ENCODE results near the gene FLT3. TPM values are rescaled to one million over a fixed set of nuclear protein-coding genes. Genes with fewer than 3 reads are reported as not detected.
A peak's percentile ranks its signal among the peaks of the same experiment; 100 is the strongest.

Gene FLT3
- polyA plus RNA-seq, 1 of the 3 experiments (the other 2 are of a cell fraction), result not detected

DNA sequence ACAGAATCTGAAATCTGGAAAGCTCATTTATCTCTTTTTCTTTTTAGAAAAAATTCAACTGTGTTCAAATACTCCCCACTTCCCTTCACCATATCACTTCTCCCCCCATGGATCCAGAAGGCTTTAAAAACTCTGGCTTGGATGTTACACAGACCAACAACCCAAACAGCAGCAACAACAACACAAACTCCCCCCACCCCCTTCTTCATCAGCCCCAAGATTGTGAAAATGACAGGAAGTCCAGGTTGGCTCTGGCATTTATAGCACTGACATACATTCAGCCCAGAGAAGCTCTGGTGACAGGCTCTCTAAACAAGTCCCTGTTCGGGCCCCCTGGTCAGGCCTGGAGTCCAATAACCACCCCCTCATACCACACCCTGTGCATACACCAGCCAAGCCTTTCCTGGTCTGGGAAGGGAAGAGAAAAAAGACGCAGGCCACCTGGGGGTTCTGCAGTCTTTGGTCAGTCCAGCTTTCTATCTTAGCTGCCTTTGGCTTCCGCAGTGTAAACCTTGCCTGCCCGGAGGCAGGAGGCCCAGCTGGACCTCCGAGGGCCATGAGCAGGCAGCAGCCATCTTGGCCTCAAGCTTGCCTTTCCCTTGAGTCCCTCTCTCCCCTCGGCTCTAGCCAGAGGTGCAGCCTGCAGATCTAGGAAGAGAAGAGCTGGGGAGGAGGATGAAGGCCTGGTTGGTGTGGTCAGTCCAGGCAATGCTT, 138.1 kb downstream of the FLT3 start (continued):
- TF ChIP-seq, protein P1, sequence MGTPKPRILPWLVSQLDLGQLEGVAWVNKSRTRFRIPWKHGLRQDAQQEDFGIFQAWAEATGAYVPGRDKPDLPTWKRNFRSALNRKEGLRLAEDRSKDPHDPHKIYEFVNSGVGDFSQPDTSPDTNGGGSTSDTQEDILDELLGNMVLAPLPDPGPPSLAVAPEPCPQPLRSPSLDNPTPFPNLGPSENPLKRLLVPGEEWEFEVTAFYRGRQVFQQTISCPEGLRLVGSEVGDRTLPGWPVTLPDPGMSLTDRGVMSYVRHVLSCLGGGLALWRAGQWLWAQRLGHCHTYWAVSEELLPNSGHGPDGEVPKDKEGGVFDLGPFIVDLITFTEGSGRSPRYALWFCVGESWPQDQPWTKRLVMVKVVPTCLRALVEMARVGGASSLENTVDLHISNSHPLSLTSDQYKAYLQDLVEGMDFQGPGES (IDR thresholded peaks at IDR 0.05; ENCODE audit: low read depth, low read length), result no peak

DNA sequence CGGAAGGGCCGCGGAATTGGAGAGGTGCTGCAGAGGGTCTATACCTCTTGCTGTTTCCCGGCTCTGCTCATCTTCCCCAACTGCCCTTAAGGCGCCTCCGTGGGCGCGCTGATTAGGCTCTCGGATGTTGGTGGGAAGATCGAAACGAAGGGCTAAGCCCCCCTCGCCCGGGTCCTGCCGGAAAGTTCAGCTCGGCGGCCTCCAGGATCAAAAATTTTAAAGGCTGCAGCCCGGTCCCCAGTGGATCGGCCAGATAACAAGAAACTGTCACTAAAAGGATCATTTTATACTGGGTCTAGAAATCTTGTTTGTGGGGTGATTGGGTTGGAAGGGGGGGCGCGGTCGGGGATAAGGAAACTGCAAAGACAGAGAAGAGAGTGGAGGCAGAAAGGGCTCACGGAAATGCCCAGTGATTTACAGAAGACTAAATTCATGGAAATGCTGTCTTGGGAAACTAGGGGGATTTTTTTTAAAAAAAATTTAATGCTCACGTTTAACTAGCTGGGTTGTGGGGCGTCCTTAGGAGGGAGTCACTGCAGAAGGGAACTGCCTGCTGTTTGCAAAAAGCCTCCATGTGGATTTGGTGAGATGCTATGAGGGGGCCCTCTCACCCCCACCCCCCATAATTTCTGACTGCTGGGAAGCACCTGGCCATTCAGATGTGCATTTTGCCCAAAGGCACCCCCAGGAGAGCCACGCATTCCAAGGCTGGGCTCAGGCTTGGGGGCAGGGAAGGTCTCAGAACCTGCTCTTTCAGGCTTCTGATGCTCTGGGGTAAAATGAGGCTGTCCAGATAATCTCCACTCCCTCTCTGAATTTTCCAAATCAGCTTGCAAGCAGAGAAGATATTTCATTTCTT, 138.9 kb downstream of the FLT3 start:
- H3K4me2 ChIP-seq, result peak overlapping the region; percentile 60; the same call in 1 of the 2 replicates
- H3K4me1 ChIP-seq (ENCODE audit: control insufficient read depth in 1 of 2, insufficient read depth in 2 of 2, low read depth in 1 of 2, low read length in 1 of 2), result no peaks in the 10 kb centered on the region
- no peak overlapping the region for H2AFZ ChIP-seq (ENCODE audit: low read depth)
- TF ChIP-seq EP300 (IDR thresholded peaks at IDR 0.05; ENCODE audit: borderline replicate concordance in 1 of 2, low read depth in 1 of 2, low read length in 1 of 2), result no peak
- TF ChIP-seq GABPA (IDR thresholded peaks at IDR 0.05; ENCODE audit: low read depth), result no peak
- no peak for TF ChIP-seq TCF12 (IDR thresholded peaks at IDR 0.05)
- TF ChIP-seq, protein P2, sequence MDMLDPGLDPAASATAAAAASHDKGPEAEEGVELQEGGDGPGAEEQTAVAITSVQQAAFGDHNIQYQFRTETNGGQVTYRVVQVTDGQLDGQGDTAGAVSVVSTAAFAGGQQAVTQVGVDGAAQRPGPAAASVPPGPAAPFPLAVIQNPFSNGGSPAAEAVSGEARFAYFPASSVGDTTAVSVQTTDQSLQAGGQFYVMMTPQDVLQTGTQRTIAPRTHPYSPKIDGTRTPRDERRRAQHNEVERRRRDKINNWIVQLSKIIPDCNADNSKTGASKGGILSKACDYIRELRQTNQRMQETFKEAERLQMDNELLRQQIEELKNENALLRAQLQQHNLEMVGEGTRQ (IDR thresholded peaks at IDR 0.05; ENCODE audit: borderline replicate concordance, low read depth, low read length), result no peak
- no peak for TF ChIP-seq EZH2phosphoT487 (IDR thresholded peaks at IDR 0.05; ENCODE audit: borderline replicate concordance, low read depth)
- H3K9ac ChIP-seq, result no peak overlapping the region
- H3K27me3 ChIP-seq (ENCODE audit: insufficient read depth), result peaks cover 67% of the 10 kb centered on the region
- WGBS (ENCODE audit: low lambda C conversion rate), result 23% methylated on average over 19 of the region's 25 CpGs
- H4K20me1 ChIP-seq (ENCODE audit: insufficient read depth), result no peaks in the 10 kb centered on the region
- ChIA-PET CTCF (interaction anchor here (0.6 to 3.5 kb wide), 6 partner anchors 7 to 607 kb away, joined by 3 to 11 read pairs (median 6); no protein-coding TSS in a partner anchor), POLR2A (no interaction called here)
- H3K79me2 ChIP-seq (ENCODE audit: insufficient read depth), result no peaks in the 10 kb centered on the region
- H3K9me3 ChIP-seq, result no peaks in the 10 kb centered on the region
- no peak overlapping the region for H3K27ac ChIP-seq (ENCODE audit: low read depth in 2 of 2, low read length in 1 of 2)
- H3F3A ChIP-seq (replicated peaks; ENCODE audit: insufficient read depth), result no peaks in the 10 kb centered on the region
- no peaks in the 10 kb centered on the region for H3K36me3 ChIP-seq (replicated peaks in 1 of 2; ENCODE audit: control insufficient read depth in 1 of 2, insufficient read depth in 2 of 2, low read length in 1 of 2)
- DNase-seq, result peak; percentile 17
- H3K4me3 ChIP-seq (ENCODE audit: low read depth in 2 of 2, low read length in 1 of 2), result no peak overlapping the region; a peak in 1 of 4 replicates
- H3K9me2 ChIP-seq, result no peaks in the 10 kb centered on the region

DNA sequence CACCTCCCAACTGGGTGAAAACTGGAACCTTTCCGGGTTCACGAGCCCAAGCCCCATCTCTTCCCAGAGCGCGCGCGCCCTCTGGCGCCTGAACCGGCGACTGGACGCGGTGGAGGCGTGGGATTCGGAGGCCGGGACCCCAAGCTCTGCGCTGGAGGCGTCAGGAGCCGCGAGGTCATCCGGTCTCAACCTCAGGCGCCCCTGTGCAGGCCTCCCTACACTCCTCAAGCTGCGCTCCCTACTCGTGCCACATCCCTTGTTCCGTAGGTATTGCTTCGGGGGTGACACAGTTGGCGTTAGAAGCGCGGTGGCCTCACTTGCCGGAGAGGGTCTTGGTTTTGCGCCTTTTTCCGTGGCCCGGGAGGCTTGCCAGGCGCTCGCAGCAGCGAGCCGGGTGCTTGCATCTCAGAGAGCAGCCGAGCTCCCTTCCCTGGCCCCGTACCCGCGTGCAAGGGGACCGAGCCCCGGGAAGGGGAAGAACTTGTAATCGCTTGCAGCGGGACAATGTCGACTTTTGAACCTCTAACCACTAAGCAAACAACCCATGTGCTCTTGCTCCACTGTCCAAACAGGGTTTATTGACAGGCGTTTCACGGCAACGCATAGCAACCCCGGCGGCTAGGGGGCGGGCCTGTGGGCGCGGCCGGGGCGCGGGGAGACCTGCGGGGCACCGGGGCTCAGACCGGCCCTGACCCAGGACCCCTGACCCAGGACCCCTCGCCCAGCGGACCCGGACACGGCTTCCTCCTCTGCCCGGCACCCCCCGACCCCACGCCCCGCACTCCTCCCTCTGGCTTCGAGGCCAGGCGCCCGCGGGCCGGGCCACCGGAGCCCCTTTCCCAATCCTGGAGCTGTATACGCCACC, 139.8 kb downstream of the FLT3 start:
- H3K36me3 ChIP-seq (replicated peaks in 1 of 2; ENCODE audit: control insufficient read depth in 1 of 2, insufficient read depth in 2 of 2, low read length in 1 of 2), result no peaks in the 10 kb centered on the region
- H3K79me2 ChIP-seq (ENCODE audit: insufficient read depth), result no peaks in the 10 kb centered on the region
- peaks cover 64% of the 10 kb centered on the region for H3K27me3 ChIP-seq (ENCODE audit: insufficient read depth)
- H3K9me3 ChIP-seq, result no peaks in the 10 kb centered on the region
- H2AFZ ChIP-seq (ENCODE audit: low read depth), result no peak overlapping the region
- peak overlapping the region; percentile 60 for H3K4me2 ChIP-seq
- H3K9ac ChIP-seq, result no peak overlapping the region
- DNase-seq, result peak; percentile 61
- ChIA-PET CTCF (interaction anchor here (0.8 to 1.8 kb wide), 5 partner anchors 15 to 135 kb away, joined by 3 to 7 read pairs (median 4); no protein-coding TSS in a partner anchor), POLR2A (no interaction called here)
- no peaks in the 10 kb centered on the region for H3F3A ChIP-seq (replicated peaks; ENCODE audit: insufficient read depth)
- 11% methylated on average over 13 of the region's 73 CpGs for WGBS (ENCODE audit: low lambda C conversion rate)
- H3K9me2 ChIP-seq, result no peaks in the 10 kb centered on the region
- no peaks in the 10 kb centered on the region for H4K20me1 ChIP-seq (ENCODE audit: insufficient read depth)
- no peaks in the 10 kb centered on the region for H3K4me1 ChIP-seq (ENCODE audit: control insufficient read depth in 1 of 2, insufficient read depth in 2 of 2, low read depth in 1 of 2, low read length in 1 of 2)
- no peak overlapping the region for H3K27ac ChIP-seq (ENCODE audit: low read depth in 2 of 2, low read length in 1 of 2)
- H3K4me3 ChIP-seq (ENCODE audit: low read depth in 2 of 2, low read length in 1 of 2), result peak overlapping the region in 1 of 2 experiments; percentile 49; a peak in 1 of 4 replicates
- TF ChIP-seq ELF1 (IDR thresholded peaks at IDR 0.05) (no peak), MXI1 (IDR thresholded peaks at IDR 0.05; ENCODE audit: low read depth, low read length) (no peak)
- TF ChIP-seq, protein P3, sequence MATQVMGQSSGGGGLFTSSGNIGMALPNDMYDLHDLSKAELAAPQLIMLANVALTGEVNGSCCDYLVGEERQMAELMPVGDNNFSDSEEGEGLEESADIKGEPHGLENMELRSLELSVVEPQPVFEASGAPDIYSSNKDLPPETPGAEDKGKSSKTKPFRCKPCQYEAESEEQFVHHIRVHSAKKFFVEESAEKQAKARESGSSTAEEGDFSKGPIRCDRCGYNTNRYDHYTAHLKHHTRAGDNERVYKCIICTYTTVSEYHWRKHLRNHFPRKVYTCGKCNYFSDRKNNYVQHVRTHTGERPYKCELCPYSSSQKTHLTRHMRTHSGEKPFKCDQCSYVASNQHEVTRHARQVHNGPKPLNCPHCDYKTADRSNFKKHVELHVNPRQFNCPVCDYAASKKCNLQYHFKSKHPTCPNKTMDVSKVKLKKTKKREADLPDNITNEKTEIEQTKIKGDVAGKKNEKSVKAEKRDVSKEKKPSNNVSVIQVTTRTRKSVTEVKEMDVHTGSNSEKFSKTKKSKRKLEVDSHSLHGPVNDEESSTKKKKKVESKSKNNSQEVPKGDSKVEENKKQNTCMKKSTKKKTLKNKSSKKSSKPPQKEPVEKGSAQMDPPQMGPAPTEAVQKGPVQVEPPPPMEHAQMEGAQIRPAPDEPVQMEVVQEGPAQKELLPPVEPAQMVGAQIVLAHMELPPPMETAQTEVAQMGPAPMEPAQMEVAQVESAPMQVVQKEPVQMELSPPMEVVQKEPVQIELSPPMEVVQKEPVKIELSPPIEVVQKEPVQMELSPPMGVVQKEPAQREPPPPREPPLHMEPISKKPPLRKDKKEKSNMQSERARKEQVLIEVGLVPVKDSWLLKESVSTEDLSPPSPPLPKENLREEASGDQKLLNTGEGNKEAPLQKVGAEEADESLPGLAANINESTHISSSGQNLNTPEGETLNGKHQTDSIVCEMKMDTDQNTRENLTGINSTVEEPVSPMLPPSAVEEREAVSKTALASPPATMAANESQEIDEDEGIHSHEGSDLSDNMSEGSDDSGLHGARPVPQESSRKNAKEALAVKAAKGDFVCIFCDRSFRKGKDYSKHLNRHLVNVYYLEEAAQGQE (IDR thresholded peaks at IDR 0.05; ENCODE audit: low read depth, low read length), result no peak
- TF ChIP-seq, protein P4, sequence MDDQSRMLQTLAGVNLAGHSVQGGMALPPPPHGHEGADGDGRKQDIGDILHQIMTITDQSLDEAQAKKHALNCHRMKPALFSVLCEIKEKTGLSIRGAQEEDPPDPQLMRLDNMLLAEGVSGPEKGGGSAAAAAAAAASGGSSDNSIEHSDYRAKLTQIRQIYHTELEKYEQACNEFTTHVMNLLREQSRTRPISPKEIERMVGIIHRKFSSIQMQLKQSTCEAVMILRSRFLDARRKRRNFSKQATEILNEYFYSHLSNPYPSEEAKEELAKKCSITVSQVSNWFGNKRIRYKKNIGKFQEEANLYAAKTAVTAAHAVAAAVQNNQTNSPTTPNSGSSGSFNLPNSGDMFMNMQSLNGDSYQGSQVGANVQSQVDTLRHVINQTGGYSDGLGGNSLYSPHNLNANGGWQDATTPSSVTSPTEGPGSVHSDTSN (IDR thresholded peaks at IDR 0.05), result no peak
- TF ChIP-seq, protein P5, sequence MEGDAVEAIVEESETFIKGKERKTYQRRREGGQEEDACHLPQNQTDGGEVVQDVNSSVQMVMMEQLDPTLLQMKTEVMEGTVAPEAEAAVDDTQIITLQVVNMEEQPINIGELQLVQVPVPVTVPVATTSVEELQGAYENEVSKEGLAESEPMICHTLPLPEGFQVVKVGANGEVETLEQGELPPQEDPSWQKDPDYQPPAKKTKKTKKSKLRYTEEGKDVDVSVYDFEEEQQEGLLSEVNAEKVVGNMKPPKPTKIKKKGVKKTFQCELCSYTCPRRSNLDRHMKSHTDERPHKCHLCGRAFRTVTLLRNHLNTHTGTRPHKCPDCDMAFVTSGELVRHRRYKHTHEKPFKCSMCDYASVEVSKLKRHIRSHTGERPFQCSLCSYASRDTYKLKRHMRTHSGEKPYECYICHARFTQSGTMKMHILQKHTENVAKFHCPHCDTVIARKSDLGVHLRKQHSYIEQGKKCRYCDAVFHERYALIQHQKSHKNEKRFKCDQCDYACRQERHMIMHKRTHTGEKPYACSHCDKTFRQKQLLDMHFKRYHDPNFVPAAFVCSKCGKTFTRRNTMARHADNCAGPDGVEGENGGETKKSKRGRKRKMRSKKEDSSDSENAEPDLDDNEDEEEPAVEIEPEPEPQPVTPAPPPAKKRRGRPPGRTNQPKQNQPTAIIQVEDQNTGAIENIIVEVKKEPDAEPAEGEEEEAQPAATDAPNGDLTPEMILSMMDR (IDR thresholded peaks at IDR 0.05), result peak; percentile 53
